Measurements from ENCODE around the gene PRKN.

The PRKN gene

GRCh38 chr6:162313922-162314660 lies 413.5 kb downstream of the PRKN start:
- peak; percentile 18 for DNase-seq (ENCODE audit: low read depth, low spot score)

GRCh38 chr6:162307865-162308264 lies 419.7 kb downstream of the PRKN start:
- no peak for DNase-seq (ENCODE audit: low read depth, low spot score)

GRCh38 chr6:162306616-162307015 lies 420.9 kb downstream of the PRKN start:
- DNase-seq (ENCODE audit: low read depth, low spot score), result no peak

- DNase-seq (ENCODE audit: low read depth, low spot score), result no peak
These were observed 426.4 kb downstream of the PRKN start for GRCh38 chr6:162301128-162301527.

GRCh38 chr6:162294029-162294428 lies 433.5 kb downstream of the PRKN start:
- no peak for DNase-seq (ENCODE audit: low read depth, low spot score)

- DNase-seq (ENCODE audit: low read depth, low spot score), result no peak
These were observed 434.7 kb downstream of the PRKN start for GRCh38 chr6:162292915-162293314.

GRCh38 chr6:162290846-162291465 lies 436.6 kb downstream of the PRKN start:
- no peak for DNase-seq (ENCODE audit: low read depth, low spot score)

GRCh38 chr6:162289972-162290371 lies 437.6 kb downstream of the PRKN start:
- DNase-seq (ENCODE audit: low read depth, low spot score), result no peak

- DNase-seq (ENCODE audit: low read depth, low spot score), result no peak
These were observed 453.6 kb downstream of the PRKN start for GRCh38 chr6:162273986-162274385.

- no peak for DNase-seq (ENCODE audit: low read depth, low spot score)
These were observed 455.6 kb downstream of the PRKN start for GRCh38 chr6:162271922-162272321.

GRCh38 chr6:162270966-162271365 lies 456.6 kb downstream of the PRKN start:
- no peak for DNase-seq (ENCODE audit: low read depth, low spot score)

- DNase-seq (ENCODE audit: low read depth, low spot score), result no peak
These were observed 459.9 kb downstream of the PRKN start for GRCh38 chr6:162267641-162268040.

GRCh38 chr6:162267126-162267525 lies 460.4 kb downstream of the PRKN start:
- DNase-seq (ENCODE audit: low read depth, low spot score), result peak; percentile 48

- DNase-seq (ENCODE audit: low read depth, low spot score), result no peak
These were observed 463.0 kb downstream of the PRKN start for GRCh38 chr6:162264581-162264980.

- no peak for DNase-seq (ENCODE audit: low read depth, low spot score)
These were observed 464.9 kb downstream of the PRKN start for GRCh38 chr6:162262466-162263196.

GRCh38 chr6:162261598-162261997 lies 466.0 kb downstream of the PRKN start:
- no peak for DNase-seq (ENCODE audit: low read depth, low spot score)

GRCh38 chr6:162260027-162260426 lies 467.5 kb downstream of the PRKN start:
- DNase-seq (ENCODE audit: low read depth, low spot score), result no peak

- no peak for DNase-seq (ENCODE audit: low read depth, low spot score)
These were observed 468.9 kb downstream of the PRKN start for GRCh38 chr6:162258647-162259046.

GRCh38 chr6:162256361-162256760 lies 471.2 kb downstream of the PRKN start:
- no peak for DNase-seq (ENCODE audit: low read depth, low spot score)

- DNase-seq (ENCODE audit: low read depth, low spot score), result no peak
These were observed 476.3 kb downstream of the PRKN start for GRCh38 chr6:162251257-162251656.

GRCh38 chr6:162249907-162250642 lies 477.5 kb downstream of the PRKN start:
- DNase-seq (ENCODE audit: low read depth, low spot score), result no peak

- peak; percentile 20 for DNase-seq (ENCODE audit: low read depth, low spot score)
These were observed 481.6 kb downstream of the PRKN start for GRCh38 chr6:162245830-162246420.
